Prostate gland (tissue), 2 donors: ENCODE data around the gene SHFL.

Experiments
- POLR2A ChIP-seq: fragments of 450-650 bp; IDR thresholded peaks from one replicate; pipeline ENCODE4 v1.6.1; 2016; ENCODE audit warnings: antibody characterized with exemption, mild to moderate bottlenecking
- POLR2AphosphoS5 ChIP-seq: sonication (generic); formaldehyde crosslinking; IDR thresholded peaks from one replicate; pipeline ENCODE4 v1.6.1; 2017; ENCODE audit warnings: antibody characterized with exemption
- TF ChIP-seq, protein P1 (sequence below), 4 experiments: fragments of 200-600 bp in 2 of 4; fragments of 450-650 bp in 2 of 4; sonication (generic) in 2 of 4; IDR thresholded peaks; 1 replicate in 3 of 4; 2 replicates in 1 of 4; pipeline ENCODE4 v1.5.1; 2016 to 2019; ENCODE audit warnings: antibody characterized with exemption in 4 of 4, mild to moderate bottlenecking in 2 of 4, moderate library complexity in 2 of 4

GRCh38 chr19:10141479-10141878, 55.4 kb downstream of the SHFL start:
- TF ChIP-seq, protein P1, sequence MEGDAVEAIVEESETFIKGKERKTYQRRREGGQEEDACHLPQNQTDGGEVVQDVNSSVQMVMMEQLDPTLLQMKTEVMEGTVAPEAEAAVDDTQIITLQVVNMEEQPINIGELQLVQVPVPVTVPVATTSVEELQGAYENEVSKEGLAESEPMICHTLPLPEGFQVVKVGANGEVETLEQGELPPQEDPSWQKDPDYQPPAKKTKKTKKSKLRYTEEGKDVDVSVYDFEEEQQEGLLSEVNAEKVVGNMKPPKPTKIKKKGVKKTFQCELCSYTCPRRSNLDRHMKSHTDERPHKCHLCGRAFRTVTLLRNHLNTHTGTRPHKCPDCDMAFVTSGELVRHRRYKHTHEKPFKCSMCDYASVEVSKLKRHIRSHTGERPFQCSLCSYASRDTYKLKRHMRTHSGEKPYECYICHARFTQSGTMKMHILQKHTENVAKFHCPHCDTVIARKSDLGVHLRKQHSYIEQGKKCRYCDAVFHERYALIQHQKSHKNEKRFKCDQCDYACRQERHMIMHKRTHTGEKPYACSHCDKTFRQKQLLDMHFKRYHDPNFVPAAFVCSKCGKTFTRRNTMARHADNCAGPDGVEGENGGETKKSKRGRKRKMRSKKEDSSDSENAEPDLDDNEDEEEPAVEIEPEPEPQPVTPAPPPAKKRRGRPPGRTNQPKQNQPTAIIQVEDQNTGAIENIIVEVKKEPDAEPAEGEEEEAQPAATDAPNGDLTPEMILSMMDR (IDR thresholded peaks at IDR 0.05): no peak
- TF ChIP-seq POLR2AphosphoS5 (no peak), POLR2A (no peak)
